Stimulated activated CD4-positive, alpha-beta T cell treated with anti-CD3 and anti-CD28 coated beads, Interleukin-12 subunit alpha, Interleukin-12 subunit beta, amount 100 ng/mL, for 48 hours (primary cell): ENCODE results near the gene PRRG4.
"Not testable (repeated sequence)": the region's sequence is repeated elsewhere in the genome, so short reads cannot be mapped to it uniquely, and the experiment has no call there.

Experiments
- DNase-seq, 3 donors: peaks; one replicate each; pipeline ENCODE4 v3.0.0-alpha.2; 2020; ENCODE audit warnings: low read depth in 2 of 3, low spot score in 1 of 3

Gene PRRG4

DNA sequence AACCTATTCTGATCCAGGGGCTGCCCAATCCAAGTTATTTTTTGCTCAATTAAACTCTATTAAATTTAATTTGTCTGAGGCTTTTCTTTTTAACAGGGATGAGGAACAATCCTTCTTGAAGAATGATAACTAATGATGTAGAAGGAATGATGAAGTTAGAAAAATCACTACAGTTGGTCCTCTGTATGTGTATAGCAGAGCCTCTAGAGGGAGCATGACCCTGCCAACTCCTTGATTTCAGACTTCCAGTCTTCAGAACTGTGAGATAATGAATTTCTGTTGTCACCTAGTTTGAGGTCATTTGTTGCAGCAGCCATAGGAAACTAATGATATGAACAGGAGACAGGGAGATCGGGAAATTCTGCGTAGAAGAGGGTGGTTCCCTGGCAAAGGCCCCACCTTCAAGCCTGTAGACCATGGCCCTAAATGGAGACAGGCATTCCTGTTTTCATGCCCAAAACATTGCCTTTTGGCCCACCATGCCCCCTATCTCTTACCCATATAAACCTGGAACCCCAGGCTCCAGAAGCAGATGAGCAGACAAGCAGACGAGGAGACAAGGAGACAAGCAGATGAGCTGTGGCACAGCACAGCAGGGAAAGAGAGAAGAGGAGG is 55.1 kb downstream of the PRRG4 start:
- DNase-seq, result no peak

DNA sequence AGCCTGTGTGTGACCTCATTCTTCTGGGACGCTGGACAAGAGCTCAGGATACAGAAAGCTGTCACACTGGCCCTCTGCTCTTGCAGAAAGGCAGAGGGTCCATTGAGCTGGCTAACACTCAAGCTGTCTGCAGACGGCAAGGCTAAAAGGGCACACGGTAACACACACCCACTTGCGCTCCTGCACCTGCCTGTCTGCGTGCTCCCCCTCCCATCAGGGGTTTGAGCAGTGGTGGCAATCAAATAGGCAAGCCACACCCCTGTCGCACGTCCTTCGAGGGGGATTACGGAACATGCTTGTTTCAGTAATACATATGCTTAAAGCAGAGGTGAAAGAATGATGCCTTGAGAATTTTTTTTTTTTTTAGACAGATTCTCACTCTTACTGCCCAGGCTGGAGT is 55.8 kb downstream of the PRRG4 start:
- no peak for DNase-seq

DNA sequence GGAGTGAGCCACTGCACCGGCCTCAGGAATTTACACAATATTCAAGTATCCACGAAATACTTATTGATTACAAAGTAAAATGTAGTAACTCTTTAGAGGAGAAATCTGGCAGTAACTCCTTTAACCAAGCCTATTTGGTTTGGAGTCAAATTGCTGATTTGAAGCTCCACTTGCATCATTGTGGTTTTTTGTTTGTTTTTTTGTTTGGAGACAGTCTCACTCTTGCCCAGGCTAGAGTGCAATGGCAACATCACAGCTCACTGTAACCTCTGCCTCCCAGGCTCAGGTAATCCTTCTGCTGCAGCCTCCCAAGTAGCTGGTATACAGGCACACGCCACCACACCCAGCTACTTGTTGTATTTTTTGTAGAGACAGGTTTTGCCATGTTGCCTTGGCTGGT is 56.5 kb downstream of the PRRG4 start:
- DNase-seq, result no peak

DNA sequence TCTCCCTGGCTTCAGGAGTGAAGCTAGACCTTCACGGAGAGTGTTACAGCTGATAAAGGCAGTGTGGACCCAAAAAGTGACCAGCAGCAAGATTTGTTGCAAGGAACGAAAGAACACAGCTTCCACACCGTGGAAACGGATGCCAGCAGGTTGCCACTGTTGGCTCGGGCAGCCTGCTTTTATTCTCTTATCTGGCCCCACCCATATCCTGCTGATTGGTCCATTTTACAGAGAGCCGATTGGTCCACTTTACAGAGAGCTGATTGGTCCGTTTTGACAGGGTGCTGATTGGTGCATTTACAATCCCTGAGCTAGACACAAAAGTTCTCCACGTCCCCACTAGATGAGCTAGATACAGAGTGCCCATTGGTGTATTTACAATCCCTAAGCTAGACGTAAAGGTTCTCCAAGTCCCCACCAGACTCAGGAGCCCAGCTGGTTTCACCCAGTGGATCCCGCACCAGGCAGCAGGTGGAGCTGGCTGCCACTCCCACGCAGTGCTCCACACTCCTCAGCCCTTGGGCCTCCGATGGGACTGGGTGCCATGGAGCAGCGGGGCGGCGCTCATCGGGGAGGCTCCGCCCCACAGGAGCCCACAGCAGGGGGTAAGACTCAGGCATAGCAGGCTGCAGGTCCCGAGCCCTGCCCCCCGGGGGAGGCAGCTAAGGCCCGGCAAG is 58.1 kb downstream of the PRRG4 start:
- not testable (repeated sequence) for DNase-seq

DNA sequence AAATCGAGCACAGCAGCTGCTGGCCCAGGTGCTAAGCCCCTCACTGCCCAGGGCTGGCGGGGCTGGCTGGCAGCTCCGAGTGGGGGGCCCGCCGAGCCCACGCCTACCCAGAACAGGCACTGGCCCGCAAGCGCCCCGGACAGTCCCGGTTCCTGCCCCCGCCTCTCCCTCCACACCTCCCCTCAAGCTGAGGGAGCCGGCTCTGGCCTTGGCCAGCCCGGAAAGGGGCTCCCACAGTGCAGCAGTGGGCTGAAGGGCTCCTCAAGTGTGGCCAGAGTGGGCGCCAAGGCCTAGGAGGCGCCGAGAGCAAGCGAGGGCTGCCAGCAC is 58.6 kb downstream of the PRRG4 start:
- DNase-seq, result not testable (repeated sequence)

DNA sequence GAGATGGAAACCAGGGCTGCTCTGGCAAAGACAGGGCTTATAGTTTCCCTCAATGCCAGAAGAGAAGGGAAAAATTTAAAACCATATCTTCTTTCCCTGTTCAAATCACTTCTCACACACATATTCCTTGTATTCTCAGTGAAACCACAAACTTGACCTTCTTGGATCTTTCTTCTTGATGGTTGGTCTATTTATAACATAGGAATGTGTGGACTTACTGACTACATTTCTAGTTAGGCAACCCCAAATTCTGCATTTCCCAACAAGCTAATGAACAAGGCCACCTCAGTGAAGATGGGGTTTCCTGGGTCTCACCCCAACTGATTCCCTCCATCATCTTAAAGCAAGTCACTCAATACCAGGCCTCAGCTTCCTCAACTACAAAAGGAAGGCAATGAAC is 59.1 kb downstream of the PRRG4 start:
- DNase-seq, result no peak

DNA sequence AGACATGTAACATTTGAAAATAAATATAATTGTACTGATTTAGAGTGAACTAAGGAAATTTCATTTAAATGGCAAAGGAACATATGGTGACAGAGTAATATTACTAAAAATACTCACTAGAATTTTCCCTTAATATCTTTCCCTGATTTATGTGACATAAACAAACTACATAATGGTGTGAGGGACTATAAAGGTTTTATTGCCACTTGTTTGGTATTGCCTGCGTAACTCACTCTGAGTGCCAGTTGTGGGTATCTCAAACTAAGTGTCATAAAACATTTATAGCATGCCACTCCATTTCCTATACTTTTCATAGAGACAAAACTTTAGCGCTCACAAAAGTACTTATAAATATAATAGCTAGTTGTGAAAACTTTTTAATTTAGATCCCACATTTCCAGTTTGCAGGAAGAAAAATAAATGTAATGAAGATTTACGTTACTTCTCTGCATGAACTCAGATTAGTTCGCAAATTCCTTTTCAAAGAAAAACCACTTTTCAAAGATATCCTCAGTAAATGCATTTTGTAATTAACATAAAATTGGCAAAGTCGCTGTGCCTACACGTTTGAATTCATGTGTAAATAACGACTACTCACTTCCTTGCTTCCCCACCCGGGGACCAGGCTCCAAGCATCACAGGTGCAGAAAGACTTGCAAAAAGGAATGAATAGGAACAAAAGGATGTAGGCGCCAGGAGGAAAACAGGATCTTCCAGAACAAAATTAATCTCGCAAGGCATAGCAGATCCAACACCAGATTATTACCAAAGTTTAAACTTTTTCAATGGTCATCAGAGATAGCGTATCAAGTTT is 61.3 kb downstream of the PRRG4 start:
- no peak for DNase-seq

DNA sequence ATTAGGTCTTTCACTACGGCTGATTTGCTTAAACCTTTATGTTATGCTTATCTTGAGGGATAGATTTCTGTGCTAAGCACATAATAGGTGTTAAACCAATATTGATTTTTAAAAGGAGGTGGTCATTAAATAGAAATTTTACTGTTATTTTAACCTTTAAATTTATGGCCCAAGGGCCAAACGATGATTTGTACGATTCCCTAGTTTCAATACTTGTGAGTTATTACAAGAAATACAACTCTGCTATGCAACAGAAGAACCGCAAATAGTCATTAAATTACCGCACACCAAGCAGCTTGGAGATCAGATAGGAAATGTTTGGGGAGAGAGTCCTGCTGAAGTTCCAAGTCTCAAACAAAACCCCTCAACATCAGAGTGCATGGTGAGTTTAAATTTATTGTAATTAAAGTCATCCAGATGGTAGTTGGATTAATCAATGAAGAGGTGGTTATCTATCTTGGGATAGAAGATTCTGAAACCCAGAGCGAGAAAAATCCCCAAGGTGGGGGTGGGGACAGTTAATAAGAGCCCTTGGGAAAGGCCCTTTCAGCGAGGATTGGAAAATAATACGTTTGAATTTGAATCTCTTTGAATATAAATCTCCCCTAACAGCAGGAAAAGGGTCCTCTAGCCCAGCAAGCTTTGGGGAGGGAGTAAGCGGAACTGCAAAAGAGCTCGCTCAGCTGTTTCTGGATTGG is 62.1 kb downstream of the PRRG4 start:
- peak in 1 of 3 donors; percentile 24 for DNase-seq

DNA sequence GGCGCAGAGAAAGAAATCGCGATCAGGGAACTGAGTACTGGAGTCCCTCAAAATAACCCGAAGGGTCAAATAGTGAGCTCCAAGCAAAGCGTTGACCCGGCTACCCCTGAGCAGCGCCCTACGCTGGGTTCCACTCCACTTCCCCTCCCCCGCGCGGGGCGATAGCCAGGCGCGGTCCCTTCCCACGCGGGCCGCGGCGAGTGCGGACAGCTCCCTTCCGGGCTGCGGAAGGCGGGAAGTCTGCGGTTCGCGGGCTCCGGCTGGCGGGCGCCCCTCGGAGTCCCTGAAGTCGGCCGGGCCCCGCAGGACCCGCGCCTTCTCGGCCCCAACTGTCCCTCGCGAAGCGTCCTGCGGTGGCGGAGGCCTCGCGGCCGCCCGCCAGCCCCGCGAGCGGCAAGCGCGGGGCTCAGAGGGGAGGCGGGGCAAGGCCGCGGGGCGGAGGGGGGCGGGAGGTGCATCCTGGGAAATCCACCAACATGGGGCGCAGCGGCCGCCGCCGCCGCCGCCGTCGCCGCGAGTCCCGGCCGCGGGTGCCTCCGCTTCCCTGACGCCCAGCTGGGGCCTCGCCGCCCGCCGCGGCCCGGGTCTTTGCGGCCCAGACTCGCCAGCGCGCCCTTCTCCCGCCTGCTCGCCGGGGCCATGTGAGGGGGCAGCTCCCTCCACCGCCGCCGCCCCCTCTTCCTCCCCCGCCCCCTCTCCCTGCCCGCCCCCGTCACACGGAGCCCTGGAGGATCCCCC is 62.8 kb downstream of the PRRG4 start, which contains the start of gene QSER1:
TSS of gene QSER1 (plus strand) at position 457 of the 738 bp plus-strand sequence. CDS start 315 bp downstream, outside the sequence.
- DNase-seq, result peak; percentile 45 to 67 (median 52)

DNA sequence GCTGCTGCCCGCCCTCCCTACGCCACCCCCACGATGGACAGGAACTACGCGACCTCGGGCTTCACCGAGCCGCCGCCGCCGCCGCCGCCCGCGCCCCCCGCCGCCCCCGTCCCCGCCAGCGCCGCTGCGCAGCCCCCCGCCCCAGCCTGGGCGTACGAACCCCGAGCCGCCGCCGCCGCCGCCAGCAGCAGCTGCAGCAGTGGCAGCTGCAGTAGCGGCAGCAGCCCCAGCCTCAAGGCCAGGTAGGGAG is 63.3 kb downstream of the PRRG4 start:
- DNase-seq, result no peak

DNA sequence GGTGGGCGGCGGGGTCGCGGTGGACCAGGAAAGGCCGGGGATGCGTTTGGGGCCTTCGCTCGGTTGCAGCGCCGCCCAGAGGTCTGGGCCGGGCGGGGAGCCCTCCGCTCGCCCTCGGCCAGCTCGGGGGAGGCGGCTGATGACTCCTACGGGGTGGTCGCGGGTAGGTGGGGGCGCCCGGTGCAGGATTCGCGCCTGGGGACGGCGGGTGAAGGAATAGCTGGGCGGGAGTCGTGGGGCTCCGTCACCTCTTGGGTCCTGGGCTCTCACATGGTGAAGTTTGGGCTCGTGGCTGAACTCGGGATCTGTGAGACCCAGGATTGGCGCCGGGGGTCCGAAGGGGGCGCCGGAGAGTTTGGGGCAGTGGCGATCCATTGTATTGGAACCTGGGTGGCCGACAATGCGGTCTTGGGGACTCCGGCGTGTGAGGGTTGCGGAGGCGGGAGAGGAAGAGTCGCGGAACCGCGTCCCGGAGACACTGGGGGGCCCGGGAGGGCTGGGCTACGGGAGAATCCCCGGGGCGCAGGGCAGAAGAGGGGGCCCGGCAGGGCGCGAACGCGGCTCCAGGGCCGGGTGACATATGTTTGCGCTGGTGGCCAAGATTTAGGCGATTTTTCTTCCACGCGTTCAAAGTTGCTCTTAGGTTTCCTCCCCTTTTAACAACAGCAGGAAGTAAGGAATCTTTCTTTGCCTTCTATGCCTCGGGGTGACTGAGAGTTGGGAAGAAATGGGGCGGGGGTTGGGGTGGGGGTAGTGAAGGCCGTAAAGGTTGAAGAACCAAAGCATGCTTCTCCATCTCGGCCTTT is 63.8 kb downstream of the PRRG4 start:
- peak in 2 of 3 donors; percentile 28 to 39 for DNase-seq

DNA sequence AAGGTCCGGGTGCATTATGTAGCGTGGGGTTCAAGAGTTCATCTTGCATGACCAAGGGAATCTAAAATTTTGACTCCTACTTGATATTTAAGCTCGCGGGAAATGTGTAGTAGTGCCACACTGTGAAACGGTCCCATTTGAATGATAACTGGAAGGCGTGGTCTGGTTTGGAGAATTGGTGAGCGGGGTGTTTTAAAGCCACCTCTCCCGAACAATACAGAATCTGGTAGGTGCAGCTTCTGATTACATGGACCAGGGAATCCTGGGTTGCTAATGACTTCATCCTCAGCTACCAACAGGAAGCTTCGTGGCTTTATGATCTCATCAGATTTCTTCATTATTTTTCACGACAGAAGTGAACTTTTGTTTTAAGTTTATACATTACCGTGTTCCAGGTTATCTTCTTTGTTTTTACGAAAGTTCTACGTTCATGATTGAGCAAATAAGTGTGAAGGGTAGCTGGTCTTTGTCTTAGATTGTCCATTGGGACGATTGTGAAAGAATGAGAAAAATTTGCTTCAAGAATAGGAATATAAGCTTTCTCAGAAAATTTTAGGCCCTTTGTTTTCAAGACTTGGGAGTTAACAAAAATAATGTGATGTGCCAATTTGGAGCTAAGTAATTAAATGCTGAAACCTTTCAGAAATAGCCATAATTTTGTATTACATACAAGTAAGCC is 64.6 kb downstream of the PRRG4 start:
- peak; percentile 20 to 27 (median 23) for DNase-seq

DNA sequence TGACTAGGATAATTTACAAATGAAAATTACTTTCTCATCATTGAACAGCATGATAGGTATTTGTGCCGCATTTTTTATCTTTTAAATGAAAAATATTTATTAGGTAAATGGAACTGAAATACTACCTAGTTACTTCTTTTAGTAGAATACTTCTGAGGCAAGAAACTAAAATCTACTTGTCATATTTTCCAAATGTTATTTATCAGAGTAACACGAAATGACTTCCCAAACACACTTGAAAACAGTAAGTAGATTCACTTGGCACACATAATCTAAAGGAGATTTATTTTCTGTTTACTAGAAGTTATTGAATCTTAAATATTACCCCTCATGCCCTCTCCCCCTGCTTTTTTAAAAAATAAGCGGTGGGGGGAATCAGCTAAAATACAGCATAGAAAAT is 65.2 kb downstream of the PRRG4 start:
- DNase-seq, result no peak

DNA sequence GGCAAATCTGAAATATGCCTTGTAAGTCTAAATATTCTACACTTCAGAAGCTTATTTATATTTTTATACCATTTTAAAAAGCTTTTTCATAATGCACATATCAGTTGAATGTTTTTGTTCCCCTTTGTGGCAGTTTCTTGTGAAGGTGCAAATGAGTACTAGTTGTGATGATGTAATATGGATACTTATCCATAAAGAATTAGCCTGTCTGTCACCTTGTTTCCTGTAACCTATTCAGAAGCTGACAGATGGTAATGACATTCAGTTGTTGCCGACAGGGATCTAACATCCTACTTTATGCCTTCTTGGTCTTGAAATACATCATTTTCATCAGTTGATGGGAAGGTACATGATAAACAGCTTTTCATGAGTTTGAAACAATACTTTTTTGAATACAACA is 65.7 kb downstream of the PRRG4 start:
- no peak for DNase-seq

DNA sequence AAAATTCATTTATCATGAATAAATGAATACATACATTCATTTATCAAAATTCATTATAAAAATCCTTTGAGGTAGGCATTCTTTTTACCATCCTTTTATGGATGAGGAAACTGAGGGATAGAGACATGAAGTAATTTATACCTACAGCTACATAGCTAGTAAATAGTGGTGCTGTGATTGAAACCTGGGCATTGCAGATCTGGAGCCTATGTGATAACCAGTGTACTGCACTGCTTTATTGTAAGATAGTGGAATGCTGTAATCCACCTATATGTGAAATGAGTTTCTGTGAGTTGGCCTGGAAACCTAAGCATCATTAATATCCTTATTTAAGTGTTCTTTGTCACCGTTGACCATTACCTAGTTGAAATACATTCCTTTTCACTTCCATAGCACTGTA is 67.4 kb downstream of the PRRG4 start:
- no peak for DNase-seq

DNA sequence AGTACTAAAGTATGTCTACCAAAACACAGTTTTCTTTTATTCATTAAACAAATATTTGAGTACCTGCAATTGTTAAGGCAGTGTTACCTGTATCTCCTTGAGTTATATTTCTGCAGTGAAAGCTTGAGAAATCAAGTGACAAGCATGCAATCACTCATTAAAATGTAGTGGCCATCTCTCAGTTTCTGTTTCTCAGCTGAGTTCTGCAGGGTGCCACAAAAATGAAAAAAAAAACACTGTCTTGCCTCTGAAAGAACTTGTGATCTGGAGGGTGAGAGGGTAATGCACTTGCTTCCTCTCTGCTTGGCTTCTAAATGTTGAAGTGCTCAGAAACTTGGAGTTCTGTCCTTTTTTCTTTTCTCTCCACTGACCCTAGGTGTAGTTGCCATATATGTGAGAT is 69.7 kb downstream of the PRRG4 start:
- no peak for DNase-seq

DNA sequence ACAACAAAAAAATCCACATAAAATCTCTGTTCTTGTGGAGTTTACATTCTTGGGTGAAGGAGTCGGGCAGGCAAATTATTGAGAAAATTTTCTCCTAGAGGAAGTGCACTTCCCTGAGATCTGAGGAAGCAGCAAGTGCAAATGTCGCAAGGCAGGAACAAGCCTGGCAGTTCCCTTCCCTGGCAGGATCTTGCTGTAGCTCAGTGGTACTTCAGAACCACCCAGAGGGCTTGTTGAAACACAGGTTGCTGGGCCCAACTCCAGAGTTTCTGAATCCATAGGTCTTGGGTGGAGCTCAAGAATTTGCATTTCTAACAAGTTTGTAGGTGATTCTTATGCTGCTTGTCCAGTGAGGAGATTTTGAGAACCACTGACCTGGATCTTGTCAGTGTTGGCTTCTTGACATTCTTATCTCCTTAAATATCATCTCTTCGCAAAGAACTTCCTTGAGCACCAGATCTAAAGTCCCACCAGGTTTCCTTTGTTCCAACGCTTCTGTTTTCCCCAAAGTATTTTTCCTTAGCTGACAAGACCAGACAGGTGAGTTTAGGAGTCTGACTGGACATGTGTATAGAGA is 72.5 kb downstream of the PRRG4 start:
- DNase-seq, result no peak

DNA sequence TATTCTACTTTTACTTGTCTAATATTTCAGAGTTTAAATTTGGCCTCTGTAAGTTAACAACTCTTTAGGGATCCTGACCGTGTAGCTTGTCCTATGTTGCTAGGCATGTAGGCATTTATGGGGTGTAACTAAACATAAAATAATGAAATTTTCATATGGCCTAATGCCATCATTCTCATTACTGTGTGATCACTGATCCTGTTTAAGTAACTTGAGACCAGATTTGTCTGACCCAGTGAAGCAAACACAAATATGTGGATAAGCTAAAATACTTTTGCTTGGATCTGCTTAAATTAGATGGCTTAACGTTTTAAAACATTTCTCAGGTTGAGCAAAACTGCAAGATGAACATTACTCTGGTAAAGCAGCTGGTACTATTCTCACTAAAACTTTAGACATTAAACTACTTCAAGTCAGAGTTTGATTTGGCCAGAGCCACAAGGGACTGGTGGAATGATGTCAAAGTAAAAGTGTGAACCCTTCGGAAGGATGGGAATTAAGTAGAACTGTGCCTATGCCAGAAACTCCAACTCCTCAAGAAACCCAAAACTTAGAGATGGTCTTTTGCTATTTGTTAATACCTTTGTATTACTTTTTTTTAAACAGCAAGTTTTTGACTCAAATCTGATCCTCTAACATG is 75.4 kb downstream of the PRRG4 start:
- DNase-seq, result no peak
